T-helper 1 cell treated with Interleukin-12 subunit alpha and Interleukin-12 subunit beta and Interleukin-4 antibody, amounts not matched to agents 30 μg/mL and 1 μg/mL, for 36 hours (primary cell): ENCODE data around the gene POLD4.

Experiments used
- H3K27ac Mint-ChIP-seq: one replicate; pipeline ENCODE4 v1.8.0; 2021; ENCODE audit warnings: mild to moderate bottlenecking, mixed read lengths
- H3K27me3 Mint-ChIP-seq: one replicate; pipeline ENCODE4 v1.8.0; 2021; ENCODE audit warnings: low read depth, mixed read lengths
- H3K36me3 Mint-ChIP-seq: one replicate; pipeline ENCODE4 v1.8.0; 2021; ENCODE audit warnings: low read depth, mixed read lengths
- H3K4me1 Mint-ChIP-seq: one replicate; pipeline ENCODE4 v1.8.0; 2021; ENCODE audit warnings: low read depth, mixed read lengths
- H3K4me3 Mint-ChIP-seq: one replicate; pipeline ENCODE4 v1.8.0; 2021; ENCODE audit warnings: mild to moderate bottlenecking, moderate library complexity, mixed read lengths
- H3K9me3 Mint-ChIP-seq: one replicate; pipeline ENCODE4 v1.8.0; 2021; ENCODE audit warnings: mixed read lengths

Gene POLD4

DNA sequence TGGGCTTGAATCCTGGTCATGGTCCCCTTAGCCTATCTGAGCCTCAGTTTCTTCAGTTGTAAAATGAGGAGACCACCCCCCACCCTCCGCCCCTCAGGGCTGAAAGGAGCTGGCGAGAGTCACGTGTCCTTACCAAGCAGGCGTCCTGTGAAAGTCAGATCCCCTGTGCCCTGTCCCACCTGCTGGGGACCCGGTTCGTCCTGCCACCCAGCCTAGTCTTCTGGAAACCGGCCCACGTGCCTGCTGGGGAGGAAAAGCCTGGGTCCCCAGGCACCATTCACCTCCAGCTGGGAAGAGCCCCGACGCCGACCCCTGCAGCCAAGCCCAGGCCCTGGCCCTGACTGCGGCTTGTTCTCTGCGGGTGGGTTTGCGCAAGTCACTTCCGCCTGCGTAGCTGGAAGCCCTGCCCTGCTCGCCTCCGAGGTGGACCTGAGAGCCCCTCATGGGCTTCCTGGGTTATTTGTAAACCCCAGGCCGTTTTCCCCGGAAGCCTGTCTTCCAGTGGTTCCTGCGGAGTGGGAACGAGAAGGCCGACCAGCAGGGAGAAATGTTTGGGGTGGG lies 50.7 kb downstream of the POLD4 start:
- Mint-ChIP-seq H3K9me3 (no peaks in the 10 kb centered on the region), H3K27ac (no peak overlapping the region), H3K36me3 (peaks cover 20% of the 10 kb centered on the region), H3K27me3 (no peaks in the 10 kb centered on the region), H3K4me3 (peak overlapping the region; percentile 17), H3K4me1 (peaks cover 3% of the 10 kb centered on the region)

DNA sequence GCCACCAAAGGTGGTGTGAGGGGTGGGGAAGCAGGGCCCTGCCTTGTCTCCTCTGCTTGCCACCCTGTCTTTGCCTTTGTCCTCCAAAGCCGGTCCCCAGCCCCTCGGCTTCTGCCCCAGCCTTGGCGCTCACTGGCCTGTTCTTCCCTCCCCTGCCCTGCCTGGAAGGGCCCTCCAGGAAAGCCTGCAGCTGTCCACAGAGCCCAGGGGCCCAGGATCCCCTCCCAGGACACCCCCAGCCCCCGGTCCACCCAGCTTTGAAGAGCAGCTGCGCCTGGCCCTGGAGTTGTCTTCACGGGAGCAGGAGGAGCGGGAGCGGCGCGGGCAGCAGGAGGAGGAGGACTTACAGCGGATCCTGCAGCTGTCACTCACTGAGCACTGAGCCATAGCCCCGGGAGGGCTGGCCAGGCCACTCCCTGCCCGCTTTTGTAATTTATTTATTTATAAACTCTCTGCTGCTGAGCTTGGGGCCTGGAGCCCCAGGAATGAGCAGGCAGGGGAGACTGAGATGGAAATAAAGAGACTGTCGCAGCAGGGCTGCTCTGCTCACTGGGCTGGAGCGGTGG lies 51.3 kb downstream of the POLD4 start:
- no peak overlapping the region for H3K27ac Mint-ChIP-seq
- H3K27me3 Mint-ChIP-seq = no peaks in the 10 kb centered on the region
- peaks cover 22% of the 10 kb centered on the region for H3K36me3 Mint-ChIP-seq
- peaks cover 4% of the 10 kb centered on the region for H3K4me1 Mint-ChIP-seq
- peak overlapping the region; percentile 17 for H3K4me3 Mint-ChIP-seq
- peaks cover 1% of the 10 kb centered on the region for H3K9me3 Mint-ChIP-seq

DNA sequence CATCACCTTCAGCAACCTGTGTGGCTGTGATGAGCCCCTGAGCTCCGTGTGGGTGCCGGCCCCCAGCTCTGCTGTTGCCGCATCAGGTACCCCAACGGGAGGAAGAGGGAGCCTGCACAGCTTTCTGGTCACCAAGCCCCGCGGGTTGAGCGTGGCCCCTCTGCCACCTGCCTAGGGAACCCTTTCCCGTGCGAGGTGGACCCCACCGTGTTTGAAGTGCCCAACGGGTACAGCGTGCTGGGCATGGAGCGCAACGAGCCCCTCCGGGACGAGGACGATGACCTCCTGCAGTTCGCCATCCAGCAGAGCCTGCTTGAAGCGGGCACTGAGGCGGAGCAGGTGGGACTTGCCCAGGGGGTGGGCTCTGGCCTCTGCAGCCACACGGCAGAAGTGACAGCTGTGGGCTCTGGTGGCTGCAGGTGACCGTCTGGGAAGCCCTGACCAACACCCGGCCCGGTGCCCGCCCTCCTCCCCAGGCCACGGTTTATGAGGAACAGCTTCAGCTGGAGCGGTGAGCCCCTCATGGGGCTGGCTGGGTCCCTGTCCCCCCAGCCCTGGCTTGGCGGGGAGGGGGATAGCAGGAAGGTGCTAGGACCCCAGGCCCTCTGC lies 51.9 kb downstream of the POLD4 start:
- H3K27ac Mint-ChIP-seq = no peak overlapping the region
- H3K27me3 Mint-ChIP-seq = no peaks in the 10 kb centered on the region
- peaks cover 28% of the 10 kb centered on the region for H3K36me3 Mint-ChIP-seq
- H3K9me3 Mint-ChIP-seq = peaks cover 7% of the 10 kb centered on the region
- H3K4me3 Mint-ChIP-seq = no peak overlapping the region
- peaks cover 4% of the 10 kb centered on the region for H3K4me1 Mint-ChIP-seq
